IMR-90 (cell line): ENCODE measurements around the gene ZNF385D. TPM values are rescaled to one million over a fixed set of nuclear protein-coding genes. Genes with fewer than 3 reads are reported as not detected.

Experiments
- ATAC-seq: fragments of 200-7000 bp; cut with Tn5 transposase; 2 replicates; pipeline ENCODE4 v1.9.1; 2020; ENCODE audit warnings: low read depth, mild to moderate bottlenecking, moderate library complexity
- BruUV-seq: library from RNA; stranded (reverse); fragments of 400-500 nt; replicated peaks from 2 replicates; lab custom pipeline; 2021; lab: Mats Ljungman, UMichigan
- CTCF ChIA-PET: fragments of 300-600 bp; formaldehyde crosslinking; extraction: SDS; loops from one replicate; lab custom pipeline; 2021; ENCODE audit warnings: antibody characterized with exemption; lab: Yijun Ruan, JAX
- POLR2A ChIA-PET: fragments of 300-600 bp; sonication (Branson Sonifier 250); formaldehyde crosslinking; loops from one replicate; lab custom pipeline; 2022; ENCODE audit warnings: antibody characterized with exemption; ENCODE audit not compliant: unreplicated experiment; lab: Charles Lee
- DNase-seq: peaks from one replicate; pipeline ENCODE4 v3.0.0; 2013
- H2AFZ ChIP-seq: replicated peaks from 2 replicates; pipeline ENCODE3; 2013; ENCODE audit warnings: low read length, mild to moderate bottlenecking; ENCODE audit not compliant: poor library complexity
- H2AK5ac ChIP-seq: 2 replicates; pipeline ENCODE4 v1.6.1; 2013; ENCODE audit warnings: low read depth, low read length, inconsistent platforms
- H2AK9ac ChIP-seq: replicated peaks from 2 replicates; pipeline ENCODE3; 2013; ENCODE audit warnings: mild to moderate bottlenecking, low read depth, low read length, moderate library complexity; ENCODE audit not compliant: poor library complexity
- H2BK120ac ChIP-seq: 2 replicates; pipeline ENCODE4 v1.6.1; 2013; ENCODE audit warnings: low read depth, low read length, inconsistent platforms
- H2BK15ac ChIP-seq: 3 replicates; pipeline ENCODE4 v1.6.1; 2013; ENCODE audit warnings: low read depth, low read length, inconsistent platforms
- H2BK20ac ChIP-seq: 2 replicates; pipeline ENCODE4 v1.6.1; 2013; ENCODE audit warnings: low read depth, mild to moderate bottlenecking, inconsistent platforms, low read length, moderate library complexity
- H2BK5ac ChIP-seq: 2 replicates; pipeline ENCODE4 v1.6.1; 2013; ENCODE audit warnings: mild to moderate bottlenecking, low read depth, low read length, inconsistent platforms; ENCODE audit not compliant: poor library complexity, severe bottlenecking
- H3K14ac ChIP-seq: replicated peaks from 2 replicates; pipeline ENCODE4 v1.6.1; 2013; ENCODE audit warnings: low read depth, low read length, inconsistent platforms
- H3K18ac ChIP-seq: 2 replicates; pipeline ENCODE4 v1.6.1; 2013; ENCODE audit warnings: low read depth, low read length, control low read depth
- H3K23ac ChIP-seq: 2 replicates; pipeline ENCODE4 v1.6.1; 2013; ENCODE audit warnings: low read depth, low read length, inconsistent platforms
- H3K27ac ChIP-seq: 2 replicates; pipeline ENCODE4 v1.5.1; 2013; ENCODE audit warnings: mild to moderate bottlenecking, control low read depth, low read length; ENCODE audit not compliant: insufficient read depth
- H3K27me3 ChIP-seq: 2 replicates; pipeline ENCODE4 v1.6.1; 2013; ENCODE audit warnings: low read length; ENCODE audit not compliant: control insufficient read depth, insufficient read depth
- H3K36me3 ChIP-seq: 2 replicates; pipeline ENCODE4 v1.6.1; 2013; ENCODE audit warnings: low read length, mixed read lengths; ENCODE audit not compliant: control insufficient read depth, insufficient read depth
- H3K4ac ChIP-seq: 2 replicates; pipeline ENCODE4 v1.6.1; 2013; ENCODE audit warnings: low read depth, low read length, inconsistent platforms
- H3K4me1 ChIP-seq: 2 replicates; pipeline ENCODE4 v1.6.1; 2013; ENCODE audit warnings: low read length, mixed read lengths; ENCODE audit not compliant: control insufficient read depth, insufficient read depth
- H3K4me2 ChIP-seq: 2 replicates; pipeline ENCODE4 v1.6.1; 2013; ENCODE audit warnings: low read depth, mild to moderate bottlenecking, control low read depth, low read length, moderate library complexity
- H3K4me3 ChIP-seq: 2 replicates; pipeline ENCODE4 v1.5.1; 2013; ENCODE audit warnings: low read depth, mild to moderate bottlenecking, control low read depth, low read length, moderate library complexity; ENCODE audit not compliant: insufficient read depth
- H3K56ac ChIP-seq: 2 replicates; pipeline ENCODE4 v1.6.1; 2013; ENCODE audit warnings: low read length, inconsistent platforms; ENCODE audit not compliant: insufficient read depth; ENCODE audit errors: extremely low read depth
- H3K79me1 ChIP-seq, 2 experiments: 2 replicates each; pipeline ENCODE4 v1.6.1; 2013; ENCODE audit warnings: low read length in 2 of 2, inconsistent platforms in 1 of 2, low read depth in 1 of 2
- H3K9ac ChIP-seq: 2 replicates; pipeline ENCODE4 v1.6.1; 2013; ENCODE audit warnings: low read depth, low read length, control low read depth
- H3K9me1 ChIP-seq: 2 replicates; pipeline ENCODE4 v1.6.1; 2013; ENCODE audit warnings: low read length, inconsistent platforms; ENCODE audit not compliant: insufficient read depth
- H3K9me3 ChIP-seq: 2 replicates; pipeline ENCODE4 v1.6.1; 2013; ENCODE audit warnings: low read length; ENCODE audit not compliant: control insufficient read depth, insufficient read depth
- H4K20me1 ChIP-seq: 2 replicates; pipeline ENCODE4 v1.6.1; 2013; ENCODE audit warnings: low read length, inconsistent platforms; ENCODE audit not compliant: insufficient read depth
- H4K5ac ChIP-seq: 2 replicates; pipeline ENCODE4 v1.6.1; 2013; ENCODE audit warnings: mild to moderate bottlenecking, low read depth, low read length, control low read depth
- H4K8ac ChIP-seq, 2 experiments: 2 replicates each; pipeline ENCODE4 v1.6.1; 2013; ENCODE audit warnings: low read depth in 2 of 2, low read length in 2 of 2, control low read depth in 1 of 2, inconsistent platforms in 1 of 2
- H4K91ac ChIP-seq: 2 replicates; pipeline ENCODE4 v1.6.1; 2013; ENCODE audit warnings: low read depth, low read length, inconsistent platforms; ENCODE audit not compliant: insufficient read depth
- BHLHE40 ChIP-seq: fragments of 150-350 bp; IDR thresholded peaks from 2 replicates; pipeline ENCODE4 v1.6.1; 2016; ENCODE audit warnings: mild to moderate bottlenecking, low read depth, low read length
- CEBPB ChIP-seq: IDR thresholded peaks from 2 replicates; pipeline ENCODE4 v1.6.1; 2012; ENCODE audit warnings: low read depth, low read length, improper control_type of control experiment
- FOS ChIP-seq: fragments of 150-350 bp; IDR thresholded peaks from 2 replicates; pipeline ENCODE4 v1.6.1; 2016; ENCODE audit warnings: low read depth, low read length
- MAZ ChIP-seq: IDR thresholded peaks from 2 replicates; pipeline ENCODE4 v1.6.1; 2012; ENCODE audit warnings: low read depth, mild to moderate bottlenecking, low read length, improper control_type of control experiment, moderate library complexity, borderline replicate concordance
- MXI1 ChIP-seq: IDR thresholded peaks from 2 replicates; pipeline ENCODE4 v1.6.1; 2012; ENCODE audit warnings: low read depth, mild to moderate bottlenecking, low read length, moderate library complexity, borderline replicate concordance
- NFE2L2 ChIP-seq: fragments of 150-350 bp; IDR thresholded peaks from 2 replicates; pipeline ENCODE4 v1.6.1; 2016; ENCODE audit warnings: low read depth, mild to moderate bottlenecking, low read length
- POLR2A ChIP-seq: IDR thresholded peaks from 2 replicates; pipeline ENCODE4 v1.6.1; 2012; ENCODE audit warnings: mild to moderate bottlenecking, low read depth, low read length
- RAD21 ChIP-seq: IDR thresholded peaks from 2 replicates; pipeline ENCODE4 v1.6.1; 2012; ENCODE audit warnings: low read length, improper control_type of control experiment
- RCOR1 ChIP-seq: IDR thresholded peaks from 2 replicates; pipeline ENCODE4 v1.6.1; 2012; ENCODE audit warnings: mild to moderate bottlenecking, low read length, improper control_type of control experiment; ENCODE audit not compliant: insufficient replicate concordance
- SMC3 ChIP-seq: fragments of 150-350 bp; IDR thresholded peaks from 2 replicates; pipeline ENCODE4 v1.6.1; 2016; ENCODE audit warnings: low read depth, mild to moderate bottlenecking, antibody characterized with exemption, low read length, moderate library complexity
- whole genome bisulfite sequencing, 2 experiments: methylation state at CpG; one replicate each; pipeline versions ENCODE4 v1.1.5 to v1.1.7; 2013; ENCODE audit warnings: missing lambda C conversion rate in 2 of 2; ENCODE audit not compliant: insufficient read length in 1 of 2; ENCODE audit errors: extremely low coverage in 2 of 2; 5-methylcytosine and 5-hydroxymethylcytosine counted together
- dilution Hi-C: fragments of 300-500 bp; cut with HindIII; formaldehyde crosslinking; loops from one replicate; pipeline ENCODE4 v1.14.3; 2018; ENCODE audit warnings: low sequenced_read_pairs; ENCODE audit not compliant: unreplicated experiment
- in situ Hi-C: fragments of 300-500 bp; cut with MboI; formaldehyde crosslinking; loops from 3 replicates; pipeline ENCODE4 v1.14.3; 2019; ENCODE audit warnings: low sequenced_read_pairs, inconsistent platforms, mixed read lengths
- intact Hi-C: fragments of 100-400 bp; cut with micrococcal nuclease; formaldehyde crosslinking; loops from 2 replicates; pipeline ENCODE4 v1.10.0; 2022
- polyA plus RNA-seq, 3 experiments: library from polyadenylated mRNA; depleted of rRNA; stranded (reverse); fragments of >200 nt; gene quantifications; 2 replicates each; pipeline ENCODE4 v1.2.3, GENCODE V29; 2012; ENCODE audit warnings: low replicate concordance in 1 of 3
- total RNA-seq: library from RNA; depleted of rRNA; stranded (reverse); fragments of >200 nt; gene quantifications from 2 replicates; pipeline ENCODE4 v1.2.3, GENCODE V29; 2012
- TF ChIP-seq, protein P1 (sequence below): fragments of 150-350 bp; IDR thresholded peaks from 2 replicates; pipeline ENCODE4 v1.6.1; 2017; ENCODE audit warnings: mild to moderate bottlenecking, antibody characterized with exemption, low read length, low read depth
- TF ChIP-seq, protein P2 (sequence below): fragments of 150-350 bp; IDR thresholded peaks from 2 replicates; pipeline ENCODE4 v1.6.1; 2016; ENCODE audit warnings: low read depth, mild to moderate bottlenecking, low read length, moderate library complexity, borderline replicate concordance

ZNF385D gene
- total and polyA plus RNA-seq, 2 of the 4 experiments (the other 2 are of a cell fraction): 0.18 to 2.4 TPM

DNA sequence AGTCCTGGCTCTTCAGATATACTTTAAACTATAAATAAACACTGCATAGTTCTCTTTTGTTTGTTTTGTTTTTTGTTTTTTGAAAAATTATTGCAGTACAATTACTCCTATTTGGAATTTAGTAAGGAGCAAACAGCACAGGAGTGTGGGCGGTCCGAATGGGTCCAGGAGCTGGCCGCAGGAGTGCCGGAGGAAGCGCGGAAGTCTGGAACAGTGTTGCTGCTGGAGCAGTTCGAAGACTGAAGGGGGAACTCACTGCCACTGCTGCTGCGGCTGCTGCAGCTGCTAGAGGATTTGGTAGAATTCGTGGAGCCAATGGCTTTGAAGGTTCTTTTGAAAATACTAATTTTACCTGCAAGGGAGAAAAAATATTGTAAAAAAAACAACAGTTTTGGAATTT is 329.9 kb downstream of the ZNF385D start:
- 90% methylated on average over 2 of the region's 9 CpGs; no CpG with 5 or more reads in 1 of the 2 experiments for WGBS, 2 experiments
- no TSS peak for BruUV-seq
- Histone ChIP-seq H3K4me2 (no peak overlapping the region), H2AK9ac (no peak overlapping the region), H3K9ac (no peak overlapping the region), H2BK15ac (no peak overlapping the region), H2AK5ac (no peak overlapping the region), H3K9me3 (no peaks in the 10 kb centered on the region), H4K8ac (no peak overlapping the region), H2BK120ac (no peak overlapping the region), H3K27me3 (no peaks in the 10 kb centered on the region), H2AFZ (no peak overlapping the region), H2BK20ac (no peak overlapping the region), H3K4ac (no peak overlapping the region), H4K5ac (no peak overlapping the region), H3K79me1 (no peaks in the 10 kb centered on the region), H2BK5ac (no peak overlapping the region), H3K23ac (no peak overlapping the region), H3K14ac (no peak overlapping the region), H3K56ac (no peak overlapping the region), H4K91ac (no peak overlapping the region), H4K20me1 (no peaks in the 10 kb centered on the region), H3K18ac (no peak overlapping the region), H3K9me1 (no peaks in the 10 kb centered on the region), H3K27ac (no peak overlapping the region), H3K4me1 (no peaks in the 10 kb centered on the region), H3K36me3 (no peaks in the 10 kb centered on the region), H3K4me3 (no peak overlapping the region)
- no peak for ATAC-seq
- ChIA-PET POLR2A (no interaction called here), CTCF (no interaction called here)
- no peak for TF ChIP-seq POLR2A
- no peak for TF ChIP-seq MAZ
- no peak for TF ChIP-seq SMC3
- TF ChIP-seq, protein P1, sequence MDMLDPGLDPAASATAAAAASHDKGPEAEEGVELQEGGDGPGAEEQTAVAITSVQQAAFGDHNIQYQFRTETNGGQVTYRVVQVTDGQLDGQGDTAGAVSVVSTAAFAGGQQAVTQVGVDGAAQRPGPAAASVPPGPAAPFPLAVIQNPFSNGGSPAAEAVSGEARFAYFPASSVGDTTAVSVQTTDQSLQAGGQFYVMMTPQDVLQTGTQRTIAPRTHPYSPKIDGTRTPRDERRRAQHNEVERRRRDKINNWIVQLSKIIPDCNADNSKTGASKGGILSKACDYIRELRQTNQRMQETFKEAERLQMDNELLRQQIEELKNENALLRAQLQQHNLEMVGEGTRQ: no peak
- TF ChIP-seq BHLHE40: no peak
- no peak for TF ChIP-seq RAD21
- no peak for TF ChIP-seq NFE2L2
- TF ChIP-seq RCOR1: no peak
- TF ChIP-seq CEBPB: no peak
- TF ChIP-seq, protein P2, sequence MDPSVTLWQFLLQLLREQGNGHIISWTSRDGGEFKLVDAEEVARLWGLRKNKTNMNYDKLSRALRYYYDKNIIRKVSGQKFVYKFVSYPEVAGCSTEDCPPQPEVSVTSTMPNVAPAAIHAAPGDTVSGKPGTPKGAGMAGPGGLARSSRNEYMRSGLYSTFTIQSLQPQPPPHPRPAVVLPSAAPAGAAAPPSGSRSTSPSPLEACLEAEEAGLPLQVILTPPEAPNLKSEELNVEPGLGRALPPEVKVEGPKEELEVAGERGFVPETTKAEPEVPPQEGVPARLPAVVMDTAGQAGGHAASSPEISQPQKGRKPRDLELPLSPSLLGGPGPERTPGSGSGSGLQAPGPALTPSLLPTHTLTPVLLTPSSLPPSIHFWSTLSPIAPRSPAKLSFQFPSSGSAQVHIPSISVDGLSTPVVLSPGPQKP: no peak
- TF ChIP-seq MXI1: no peak
- no peak for TF ChIP-seq FOS
- DNase-seq: no peak
- in situ Hi-C loops: no loop called here
- dilution Hi-C loops: no loop called here
- intact Hi-C loops: no loop called here
